Measurements from ENCODE around the gene LRRC23.

GRCh38 chr12:6945613-6946012, 41.0 kb downstream of the LRRC23 start:
- TF ChIP-seq CTCF (optimal IDR thresholded peaks at IDR 0.05 in 1 of 3, IDR thresholded peaks at IDR 0.05 in 1 of 3, conservative IDR thresholded peaks at IDR 0.05 in 1 of 3; ENCODE audit: extremely low read depth in 1 of 3, insufficient read depth in 2 of 3, low read length in 3 of 3) (no peak), EZH2 (IDR thresholded peaks at IDR 0.05; ENCODE audit: low read length) (no peak)
